CD4-positive, CD25-positive, alpha-beta regulatory T cell (primary cell): Measurements from ENCODE around the gene CRYBA1. TPM values are rescaled to one million over a fixed set of nuclear protein-coding genes. Genes with fewer than 3 reads are reported as not detected.
"Not testable (repeated sequence)": the region's sequence is repeated elsewhere in the genome, so short reads cannot be mapped to it uniquely, and the experiment has no call there.

Source experiments
- ATAC-seq, 2 donors: fragments of 150-1000 bp; cut with Tn5 transposase; one replicate each; pipeline ENCODE4 v1.10.0; 2021; ENCODE audit warnings: low read depth in 2 of 2, moderate number of reproducible peaks in 2 of 2, moderate library complexity in 1 of 2
- DNase-seq, 3 donors: peaks; one replicate each; pipeline versions ENCODE4 v3.0.0 to v3.0.0-alpha.2; 2012 to 2022; ENCODE audit warnings: mixed read lengths in 1 of 3
- H3K27ac ChIP-seq: one replicate; pipeline ENCODE4 v1.7.0; 2013; ENCODE audit warnings: mild to moderate bottlenecking, low read length; ENCODE audit not compliant: insufficient read depth, poor library complexity, severe bottlenecking
- H3K27me3 ChIP-seq: one replicate; pipeline ENCODE4 v1.7.0; 2013; ENCODE audit warnings: low read length; ENCODE audit not compliant: control insufficient read depth, insufficient read depth
- H3K36me3 ChIP-seq: one replicate; pipeline ENCODE4 v1.7.0; 2013; ENCODE audit warnings: mild to moderate bottlenecking, low read length, moderate library complexity; ENCODE audit not compliant: control insufficient read depth, insufficient read depth
- H3K4me1 ChIP-seq: 2 replicates; pipeline ENCODE4 v1.7.0; 2013; ENCODE audit warnings: mild to moderate bottlenecking, low read length; ENCODE audit not compliant: insufficient read depth, control insufficient read depth, poor library complexity, severe bottlenecking
- H3K4me3 ChIP-seq: one replicate; pipeline ENCODE4 v1.7.0; 2013; ENCODE audit warnings: low read depth, mild to moderate bottlenecking, low read length, moderate library complexity
- H3K9me3 ChIP-seq, 2 experiments: 1 replicate in 1 of 2; 2 replicates in 1 of 2; pipeline ENCODE4 v1.7.0; 2013; ENCODE audit warnings: low read length in 2 of 2, mild to moderate bottlenecking in 1 of 2, moderate library complexity in 1 of 2; ENCODE audit not compliant: control insufficient read depth in 2 of 2
- H3K27ac Mint-ChIP-seq, 3 donors: one replicate each; pipeline ENCODE4 v1.8.0; 2020 to 2022; ENCODE audit warnings: mild to moderate bottlenecking in 3 of 3, mixed read lengths in 3 of 3, moderate library complexity in 2 of 3
- H3K27me3 Mint-ChIP-seq: one replicate; pipeline ENCODE4 v1.8.0; 2022; ENCODE audit warnings: mild to moderate bottlenecking, mixed read lengths
- H3K36me3 Mint-ChIP-seq: one replicate; pipeline ENCODE4 v1.8.0; 2020; ENCODE audit warnings: mixed read lengths
- H3K4me1 Mint-ChIP-seq, 4 donors: one replicate each; pipeline ENCODE4 v1.8.0; 2020 to 2022; ENCODE audit warnings: mixed read lengths in 4 of 4, mild to moderate bottlenecking in 1 of 4
- H3K4me3 Mint-ChIP-seq, 4 donors: one replicate each; pipeline ENCODE4 v1.8.0; 2020 to 2022; ENCODE audit warnings: mild to moderate bottlenecking in 4 of 4, mixed read lengths in 4 of 4, moderate library complexity in 3 of 4
- H3K9me3 Mint-ChIP-seq, 7 donors: one replicate each; pipeline ENCODE4 v1.8.0; 2020 to 2022; ENCODE audit warnings: mixed read lengths in 7 of 7, mild to moderate bottlenecking in 3 of 7, moderate library complexity in 2 of 7
- polyA plus RNA-seq, 4 donors: library from polyadenylated mRNA; unstranded; fragments of 300-500 nt; fragmentation: Illumina TruSeq; gene quantifications; one replicate each; pipeline ENCODE4 v1.2.3, GENCODE V29; 2021
- total RNA-seq: library from RNA; stranded (reverse); gene quantifications from one replicate; pipeline ENCODE4 v1.2.3, GENCODE V29; 2022

CRYBA1 gene, protein sequence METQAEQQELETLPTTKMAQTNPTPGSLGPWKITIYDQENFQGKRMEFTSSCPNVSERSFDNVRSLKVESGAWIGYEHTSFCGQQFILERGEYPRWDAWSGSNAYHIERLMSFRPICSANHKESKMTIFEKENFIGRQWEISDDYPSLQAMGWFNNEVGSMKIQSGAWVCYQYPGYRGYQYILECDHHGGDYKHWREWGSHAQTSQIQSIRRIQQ
- total RNA-seq (not detected), polyA plus RNA-seq (not detected)

- ATAC-seq (no peak), DNase-seq (no peak)
- no peaks in the 10 kb centered on the region for H3K4me1 ChIP-seq
- no peak within 1 kb of the TSS for H3K27ac ChIP-seq
- H3K9me3 ChIP-seq: no peaks in the 10 kb centered on the region
- Mint-ChIP-seq H3K27me3 (no peaks in the 10 kb centered on the region), H3K9me3 (peaks cover 0 to 1% (median 0%) of the 10 kb centered on the region in 7 donors), H3K4me3 (no peak within 1 kb of the TSS), H3K4me1 (peaks cover 0 to 2% (median 0%) of the 10 kb centered on the region in 4 donors), H3K36me3 (no peaks in the 10 kb centered on the region), H3K27ac (no peak within 1 kb of the TSS)
- no peak within 1 kb of the TSS for H3K4me3 ChIP-seq
- no peaks in the 10 kb centered on the region for H3K36me3 ChIP-seq
- no peaks in the 10 kb centered on the region for H3K27me3 ChIP-seq
These were observed at the start of gene CRYBA1 for GRCh38 chr17:29246628-29247027. TSS of gene CRYBA1 (plus strand) at chr17:29246859. CDS start at chr17:29246864, 5 bp downstream.

GRCh38 chr17:29197516-29198272 lies 49.0 kb upstream of the CRYBA1 start:
- H3K9me3 ChIP-seq: no peaks in the 10 kb centered on the region
- H3K4me3 ChIP-seq: no peak overlapping the region
- Mint-ChIP-seq H3K36me3 (peaks cover 4% of the 10 kb centered on the region), H3K4me1 (peaks cover 0 to 5% (median 0%) of the 10 kb centered on the region in 4 donors), H3K4me3 (no peak overlapping the region), H3K9me3 (peaks cover 0 to 2% (median 0%) of the 10 kb centered on the region in 7 donors), H3K27ac (no peak overlapping the region), H3K27me3 (peaks cover 31% of the 10 kb centered on the region)
- ATAC-seq (no peak), DNase-seq (no peak)
- no peak overlapping the region for H3K27ac ChIP-seq
- H3K36me3 ChIP-seq: no peaks in the 10 kb centered on the region
- H3K27me3 ChIP-seq: peaks cover 6% of the 10 kb centered on the region
- no peaks in the 10 kb centered on the region for H3K4me1 ChIP-seq

DNA sequence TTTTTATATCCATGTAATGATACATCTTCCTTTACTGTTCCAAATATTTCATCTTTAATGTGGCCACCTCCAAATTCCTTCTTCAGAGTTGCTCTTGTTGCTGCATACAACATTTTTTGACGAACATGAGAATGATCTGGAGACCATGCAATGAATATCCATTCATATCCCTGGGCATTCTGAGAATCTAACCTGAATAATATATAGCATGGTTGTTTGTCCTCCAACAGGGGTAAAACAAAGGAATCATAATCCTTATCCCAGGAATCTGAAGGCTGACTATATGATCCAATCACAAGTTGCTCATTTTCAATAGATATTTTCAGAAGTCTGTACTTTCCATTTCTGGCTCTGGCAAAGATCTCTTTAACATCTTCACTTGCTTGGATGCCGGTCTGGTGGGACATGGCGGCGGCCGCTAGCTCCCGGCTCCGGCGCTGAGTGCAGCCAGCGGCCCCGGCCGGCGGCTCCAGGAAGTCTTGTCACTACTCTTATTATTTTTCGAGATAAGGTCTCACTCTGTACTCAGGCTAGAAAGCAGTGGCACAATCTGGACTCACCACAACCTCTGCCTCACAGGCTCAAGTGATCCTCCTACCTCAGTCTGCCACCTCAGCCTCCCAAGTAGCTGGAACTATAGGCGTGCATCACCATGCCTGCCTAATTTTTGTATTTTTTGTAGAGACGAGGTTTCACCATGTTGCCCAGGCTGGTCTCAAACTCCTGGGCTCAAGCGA lies 42.4 kb upstream of the CRYBA1 start:
- H3K27ac Mint-ChIP-seq, H3K36me3 Mint-ChIP-seq, DNase-seq, H3K9me3 ChIP-seq, H3K4me3 ChIP-seq, H3K27ac ChIP-seq, H3K9me3 Mint-ChIP-seq, H3K4me3 Mint-ChIP-seq, H3K4me1 ChIP-seq, H3K27me3 ChIP-seq, H3K36me3 ChIP-seq, ATAC-seq, H3K4me1 Mint-ChIP-seq: not testable (repeated sequence)
- H3K27me3 Mint-ChIP-seq: peaks cover 21% of the 10 kb centered on the region

GRCh38 chr17:29205047-29205446 lies 41.6 kb upstream of the CRYBA1 start:
- peaks cover 14% of the 10 kb centered on the region for H3K27me3 Mint-ChIP-seq
- H3K27ac ChIP-seq: no peak overlapping the region
- H3K4me1 ChIP-seq: no peaks in the 10 kb centered on the region
- H3K36me3 ChIP-seq: no peaks in the 10 kb centered on the region
- no peak overlapping the region for H3K4me3 Mint-ChIP-seq
- peaks cover 4% of the 10 kb centered on the region for H3K36me3 Mint-ChIP-seq
- peak overlapping the region in 1 of 3 donors; percentile 3 for H3K27ac Mint-ChIP-seq
- ATAC-seq (no peak), DNase-seq (no peak)
- H3K27me3 ChIP-seq: no peaks in the 10 kb centered on the region
- no peaks in the 10 kb centered on the region for H3K9me3 Mint-ChIP-seq
- no peaks in the 10 kb centered on the region for H3K9me3 ChIP-seq
- no peak overlapping the region for H3K4me3 ChIP-seq
- no peaks in the 10 kb centered on the region for H3K4me1 Mint-ChIP-seq

- H3K36me3 Mint-ChIP-seq: no peaks in the 10 kb centered on the region
- Histone ChIP-seq H3K9me3 (no peaks in the 10 kb centered on the region), H3K27ac (no peak overlapping the region), H3K27me3 (no peaks in the 10 kb centered on the region), H3K4me1 (no peaks in the 10 kb centered on the region), H3K36me3 (no peaks in the 10 kb centered on the region), H3K4me3 (no peak overlapping the region)
- H3K4me1 Mint-ChIP-seq: no peaks in the 10 kb centered on the region
- no peak overlapping the region for H3K4me3 Mint-ChIP-seq
- DNase-seq (no peak), ATAC-seq (no peak)
- no peak overlapping the region for H3K27ac Mint-ChIP-seq
- H3K27me3 Mint-ChIP-seq: peaks cover 10% of the 10 kb centered on the region
- no peaks in the 10 kb centered on the region for H3K9me3 Mint-ChIP-seq
These were observed 38.7 kb upstream of the CRYBA1 start for GRCh38 chr17:29207975-29208374.

DNA sequence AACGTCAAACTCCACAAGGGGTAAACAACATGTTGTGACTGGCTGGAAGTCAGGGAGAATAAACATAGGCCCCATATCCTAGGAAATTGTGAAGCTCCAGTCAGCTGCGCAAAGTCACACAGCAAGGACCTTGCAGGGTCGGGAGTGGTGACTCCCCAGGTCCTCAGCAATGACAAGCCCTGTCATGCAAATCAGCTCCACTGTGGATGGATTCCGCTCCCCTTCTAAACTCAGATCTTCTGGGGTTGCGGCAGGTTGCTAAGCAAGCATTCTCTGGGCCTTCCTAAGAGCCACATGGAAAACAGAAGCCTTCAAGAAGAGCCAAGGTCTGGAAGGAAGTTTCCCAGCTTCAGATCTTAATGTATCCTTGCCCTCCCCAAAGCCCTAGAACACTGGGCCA lies 37.6 kb upstream of the CRYBA1 start:
- Mint-ChIP-seq H3K27me3 (peaks cover 4% of the 10 kb centered on the region), H3K4me1 (no peaks in the 10 kb centered on the region), H3K4me3 (no peak overlapping the region), H3K27ac (no peak overlapping the region), H3K9me3 (no peaks in the 10 kb centered on the region), H3K36me3 (no peaks in the 10 kb centered on the region)
- Histone ChIP-seq H3K27ac (no peak overlapping the region), H3K4me3 (no peak overlapping the region), H3K9me3 (no peaks in the 10 kb centered on the region), H3K27me3 (no peaks in the 10 kb centered on the region), H3K36me3 (no peaks in the 10 kb centered on the region), H3K4me1 (no peaks in the 10 kb centered on the region)
- DNase-seq (no peak), ATAC-seq (no peak)

DNA sequence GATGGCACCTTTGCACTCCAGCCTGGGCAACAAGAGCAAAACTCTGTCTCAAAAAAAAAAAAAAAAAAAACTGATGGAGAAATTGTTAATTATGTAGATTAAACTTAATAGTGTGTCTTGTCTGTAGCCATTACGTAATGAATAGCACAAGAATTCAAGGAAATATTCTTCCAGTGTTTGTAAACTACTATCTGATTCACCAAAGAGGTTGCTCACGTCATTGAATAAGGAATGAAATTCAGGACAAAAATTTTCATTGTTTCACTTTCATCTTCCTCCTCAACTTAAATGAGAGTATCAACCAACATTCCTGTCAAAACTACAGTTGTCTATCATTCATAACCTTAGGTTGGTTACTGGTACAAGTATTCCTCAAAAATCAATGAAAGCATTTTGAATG lies 35.8 kb upstream of the CRYBA1 start:
- H3K9me3 ChIP-seq: no peaks in the 10 kb centered on the region
- Mint-ChIP-seq H3K27me3 (no peaks in the 10 kb centered on the region), H3K4me1 (no peaks in the 10 kb centered on the region), H3K27ac (no peak overlapping the region), H3K9me3 (peaks cover 0 to 3% (median 0%) of the 10 kb centered on the region in 7 donors), H3K4me3 (no peak overlapping the region), H3K36me3 (no peaks in the 10 kb centered on the region)
- no peaks in the 10 kb centered on the region for H3K4me1 ChIP-seq
- no peak overlapping the region for H3K4me3 ChIP-seq
- ATAC-seq (no peak), DNase-seq (no peak)
- no peaks in the 10 kb centered on the region for H3K27me3 ChIP-seq
- H3K27ac ChIP-seq: no peak overlapping the region
- no peaks in the 10 kb centered on the region for H3K36me3 ChIP-seq
